ENCODE measurements around the gene LAMC3.

The LAMC3 gene

DNA sequence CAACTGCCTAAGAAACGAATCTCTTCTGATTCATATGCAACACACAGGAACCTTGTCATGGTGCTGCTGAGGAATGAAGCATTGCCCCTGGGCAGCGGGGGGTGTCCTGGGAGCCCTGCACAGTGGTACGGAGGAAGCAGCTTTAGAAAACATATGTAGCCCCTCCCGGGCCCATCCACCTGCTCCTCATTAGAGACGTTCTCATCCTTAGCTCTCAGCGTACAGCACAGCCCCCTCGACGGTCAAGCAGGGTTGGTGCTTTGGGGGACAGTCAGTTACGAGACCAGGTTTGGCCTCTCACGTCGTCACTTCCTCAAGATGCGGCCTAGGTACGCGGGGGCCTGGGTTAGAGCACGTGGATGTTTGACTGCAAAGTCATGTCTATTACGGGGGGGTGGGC lies 28.4 kb upstream of the LAMC3 start:
- no peak for TF ChIP-seq ZFX (IDR thresholded peaks at IDR 0.05; ENCODE audit: borderline replicate concordance)
- TF ChIP-seq, protein P1, sequence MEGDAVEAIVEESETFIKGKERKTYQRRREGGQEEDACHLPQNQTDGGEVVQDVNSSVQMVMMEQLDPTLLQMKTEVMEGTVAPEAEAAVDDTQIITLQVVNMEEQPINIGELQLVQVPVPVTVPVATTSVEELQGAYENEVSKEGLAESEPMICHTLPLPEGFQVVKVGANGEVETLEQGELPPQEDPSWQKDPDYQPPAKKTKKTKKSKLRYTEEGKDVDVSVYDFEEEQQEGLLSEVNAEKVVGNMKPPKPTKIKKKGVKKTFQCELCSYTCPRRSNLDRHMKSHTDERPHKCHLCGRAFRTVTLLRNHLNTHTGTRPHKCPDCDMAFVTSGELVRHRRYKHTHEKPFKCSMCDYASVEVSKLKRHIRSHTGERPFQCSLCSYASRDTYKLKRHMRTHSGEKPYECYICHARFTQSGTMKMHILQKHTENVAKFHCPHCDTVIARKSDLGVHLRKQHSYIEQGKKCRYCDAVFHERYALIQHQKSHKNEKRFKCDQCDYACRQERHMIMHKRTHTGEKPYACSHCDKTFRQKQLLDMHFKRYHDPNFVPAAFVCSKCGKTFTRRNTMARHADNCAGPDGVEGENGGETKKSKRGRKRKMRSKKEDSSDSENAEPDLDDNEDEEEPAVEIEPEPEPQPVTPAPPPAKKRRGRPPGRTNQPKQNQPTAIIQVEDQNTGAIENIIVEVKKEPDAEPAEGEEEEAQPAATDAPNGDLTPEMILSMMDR (IDR thresholded peaks at IDR 0.05), result no peak
- H3K27ac ChIP-seq, result no peak overlapping the region

DNA sequence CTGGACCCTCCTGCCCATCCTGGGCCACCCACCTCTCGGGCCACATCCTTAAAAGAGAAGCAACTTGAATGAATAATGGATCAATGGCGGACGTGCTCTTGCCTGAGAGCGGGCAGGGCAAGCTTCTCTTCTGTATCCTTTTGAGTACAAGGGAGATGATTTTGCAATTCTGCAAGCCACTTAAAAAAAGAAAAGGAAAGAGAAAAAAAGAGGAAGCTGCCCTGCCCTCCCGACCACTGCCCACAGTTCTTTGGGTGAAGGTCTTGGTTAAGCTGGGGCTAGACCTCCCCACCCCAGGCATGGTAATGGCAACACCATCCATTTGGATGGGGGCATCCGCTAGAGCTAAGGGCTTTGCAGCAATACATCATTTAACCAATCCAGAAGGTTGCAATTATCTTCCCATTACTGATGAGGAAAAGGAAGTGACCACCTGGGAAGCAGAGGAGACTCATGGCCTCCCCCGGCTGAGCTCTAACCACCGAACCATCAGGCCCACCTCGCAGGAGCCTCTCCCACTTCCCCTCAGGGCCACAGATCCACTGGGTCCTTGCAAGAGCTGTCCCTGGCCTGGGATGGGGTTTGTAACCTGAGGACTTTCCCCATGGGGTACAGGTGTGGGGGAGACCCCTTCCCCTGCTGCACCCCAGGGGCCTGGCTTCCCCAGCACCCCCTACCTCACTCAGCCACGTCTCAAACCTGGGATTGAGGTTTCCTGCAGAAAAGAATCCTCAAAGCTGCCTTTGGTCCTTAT lies 27.8 kb upstream of the LAMC3 start:
- no peak overlapping the region for H3K27ac ChIP-seq
- no peak for TF ChIP-seq ZFX (IDR thresholded peaks at IDR 0.05; ENCODE audit: borderline replicate concordance)
- TF ChIP-seq, protein P1 (IDR thresholded peaks at IDR 0.05), result no peak

DNA sequence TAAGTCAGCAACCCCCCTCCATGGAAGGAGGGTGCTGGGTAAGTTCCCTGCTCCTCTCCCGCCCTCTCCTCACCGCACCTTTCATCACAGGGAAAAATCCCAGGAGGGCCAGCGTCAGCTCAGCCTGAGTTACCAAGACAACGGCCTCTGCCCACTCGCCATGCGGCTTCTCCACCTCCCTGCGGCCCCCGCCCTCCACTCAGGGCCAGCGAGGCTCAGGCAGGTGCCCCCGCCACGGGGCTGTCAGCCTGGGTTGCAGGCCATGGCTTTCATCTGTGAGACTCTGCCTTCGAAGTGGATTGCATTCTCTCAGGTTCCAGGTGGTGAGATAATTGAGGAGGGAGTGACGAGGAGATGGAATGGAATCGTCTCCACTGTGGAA lies 27.2 kb upstream of the LAMC3 start:
- no peak for TF ChIP-seq ZFX (IDR thresholded peaks at IDR 0.05; ENCODE audit: borderline replicate concordance)
- TF ChIP-seq, protein P1 (IDR thresholded peaks at IDR 0.05), result no peak
- no peak overlapping the region for H3K27ac ChIP-seq

DNA sequence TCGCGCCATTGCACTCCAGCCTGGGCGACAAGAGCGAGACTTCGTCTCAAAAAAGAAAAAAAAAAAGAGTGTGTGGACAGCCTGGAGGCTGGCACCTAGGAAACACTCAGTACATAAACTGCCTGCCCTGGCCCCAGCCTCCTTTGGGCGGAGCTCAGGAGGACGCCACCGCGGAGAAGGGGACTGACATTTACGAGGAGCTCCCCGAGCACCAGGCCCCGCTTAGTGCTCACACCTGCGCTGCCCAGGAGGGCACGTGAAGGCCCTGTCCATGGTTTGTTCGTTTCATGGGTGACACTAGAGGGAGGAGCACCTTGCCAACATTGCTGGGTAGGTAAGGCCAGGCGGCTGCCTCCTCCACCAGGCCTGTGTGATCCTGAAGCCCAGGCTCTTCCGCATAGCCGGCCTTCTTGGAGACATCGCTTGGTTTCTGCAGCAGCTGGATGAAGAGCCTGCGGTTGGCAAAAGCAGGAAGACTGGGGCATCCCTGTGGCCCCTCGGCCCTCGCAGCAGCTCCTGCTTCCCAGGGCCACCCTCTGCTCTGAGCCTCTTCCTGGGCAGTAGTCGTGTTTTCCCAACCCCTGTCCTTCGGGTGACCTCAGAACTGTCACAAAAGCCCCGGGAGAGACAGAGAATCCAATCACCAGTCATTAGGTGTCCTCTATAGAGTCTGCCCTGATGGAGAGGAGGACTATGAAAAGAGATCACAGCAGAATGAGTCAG lies 26.2 kb upstream of the LAMC3 start:
- TF ChIP-seq, protein P1 (IDR thresholded peaks at IDR 0.05), result no peak
- no peak for TF ChIP-seq ZFX (IDR thresholded peaks at IDR 0.05; ENCODE audit: borderline replicate concordance)
- no peak overlapping the region for H3K27ac ChIP-seq

DNA sequence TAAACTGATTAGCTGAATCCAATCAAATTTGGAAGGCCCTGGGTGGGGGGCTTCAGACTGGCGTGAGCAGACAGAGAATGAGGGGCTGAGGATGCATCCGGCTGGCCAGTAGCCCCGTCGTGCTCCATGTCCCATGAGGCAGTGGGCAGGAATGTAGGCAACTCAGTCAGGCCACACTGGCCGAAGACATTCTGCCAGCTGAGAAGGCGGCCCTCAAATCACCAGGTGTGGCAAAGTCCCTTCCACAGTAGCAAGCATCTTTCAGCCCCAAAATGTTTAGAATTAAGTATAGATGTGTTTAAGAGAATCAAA lies 25.7 kb upstream of the LAMC3 start:
- no peak for TF ChIP-seq ZFX (IDR thresholded peaks at IDR 0.05; ENCODE audit: borderline replicate concordance)
- TF ChIP-seq, protein P1 (IDR thresholded peaks at IDR 0.05), result no peak
- no peak overlapping the region for H3K27ac ChIP-seq

DNA sequence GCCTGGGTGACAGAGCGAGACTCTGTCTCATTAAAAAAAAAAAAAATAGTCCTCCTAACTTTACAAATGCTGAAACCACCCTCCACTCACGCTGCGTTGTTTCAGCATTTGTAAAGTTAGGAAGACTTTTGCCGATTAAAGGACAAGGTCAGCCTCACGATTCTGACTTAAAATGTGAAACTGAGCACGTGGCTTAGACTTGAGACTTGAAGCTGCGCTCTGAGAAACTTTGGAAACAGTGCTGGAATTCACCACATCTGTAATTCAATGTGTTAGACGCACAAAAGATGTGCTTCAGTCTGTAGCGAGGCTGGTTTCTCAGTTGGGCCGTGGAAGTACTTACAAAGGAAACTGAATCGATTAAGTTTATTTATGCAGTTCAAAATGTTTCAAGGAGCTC lies 25.0 kb upstream of the LAMC3 start:
- TF ChIP-seq, protein P1 (IDR thresholded peaks at IDR 0.05), result no peak
- TF ChIP-seq ZFX (IDR thresholded peaks at IDR 0.05; ENCODE audit: borderline replicate concordance), result no peak
- no peak overlapping the region for H3K27ac ChIP-seq

DNA sequence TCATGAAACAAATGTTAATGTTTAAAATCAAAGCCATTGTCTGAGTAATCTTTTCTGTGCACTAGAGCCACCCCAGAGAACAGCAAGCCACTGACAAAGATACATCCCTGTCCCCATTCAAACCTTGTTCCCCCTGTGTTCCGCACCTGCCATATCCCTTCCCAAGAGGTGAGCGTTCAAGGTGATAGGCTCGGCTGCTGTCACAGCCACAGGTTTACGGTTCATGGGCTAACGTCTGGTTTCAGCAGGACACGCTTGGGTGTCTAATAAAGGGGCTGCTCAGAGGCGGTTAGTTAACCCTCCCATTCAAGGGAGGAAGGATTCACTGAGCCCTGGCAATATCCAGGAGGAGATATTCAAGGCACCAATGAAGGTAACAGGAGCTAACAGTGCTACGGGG lies 24.5 kb upstream of the LAMC3 start:
- H3K27ac ChIP-seq, result no peak overlapping the region
- TF ChIP-seq, protein P1 (IDR thresholded peaks at IDR 0.05), result no peak
- TF ChIP-seq ZFX (IDR thresholded peaks at IDR 0.05; ENCODE audit: borderline replicate concordance), result no peak
